Measurements from ENCODE around the gene CLEC18A. TPM values are rescaled to one million over a fixed set of nuclear protein-coding genes. Genes with fewer than 3 reads are reported as not detected.

Gene CLEC18A
- total RNA-seq, 1 donor from 2014 or later, result 0.51 TPM

DNA sequence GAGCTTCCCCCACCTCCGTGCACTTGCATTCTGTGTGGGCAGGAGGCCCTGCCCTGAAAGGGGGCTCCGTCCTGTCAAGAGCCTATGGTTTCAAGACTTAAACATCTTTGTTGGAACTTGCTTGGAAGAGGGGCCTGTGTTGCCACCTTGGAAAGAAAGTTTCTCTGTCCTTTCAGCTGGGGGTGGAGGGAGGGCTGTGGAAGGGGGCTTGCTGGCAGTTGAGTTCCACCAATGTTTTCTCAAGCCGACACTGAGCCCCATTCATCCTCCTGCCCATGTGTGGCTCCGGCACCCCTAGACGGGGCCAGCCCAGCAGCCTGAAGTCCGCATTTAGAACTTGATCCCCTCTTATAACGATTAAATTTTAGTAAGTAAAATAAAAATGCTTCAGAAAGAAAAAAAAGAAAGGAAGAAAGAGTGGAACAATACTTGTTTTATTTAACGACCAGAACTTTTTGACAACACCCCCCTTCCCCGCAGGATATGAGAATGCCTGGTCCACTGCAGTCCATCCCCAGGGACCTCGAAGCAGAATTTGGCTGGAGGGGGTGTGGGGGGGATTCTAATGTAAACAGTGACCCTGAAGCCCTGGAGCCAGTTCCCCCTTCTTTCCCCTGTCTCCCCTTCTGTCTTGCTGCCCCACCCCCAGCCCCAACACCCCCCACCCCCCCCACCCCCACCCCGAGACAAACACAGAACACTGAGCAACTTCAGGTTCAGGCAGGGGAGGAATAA lies 26.9 kb upstream of the CLEC18A start:
- Mint-ChIP-seq H3K36me3 (ENCODE audit: low read depth) (peaks cover 2% of the 10 kb centered on the region), H3K27me3 (no peaks in the 10 kb centered on the region), H3K4me1 (no peaks in the 10 kb centered on the region), H3K4me3 (no peak overlapping the region), H3K9me3 (no peaks in the 10 kb centered on the region), H3K27ac (no peak overlapping the region)
- intact Hi-C loops (cut with micrococcal nuclease), result no loop called here
- DNase-seq, result no peak

DNA sequence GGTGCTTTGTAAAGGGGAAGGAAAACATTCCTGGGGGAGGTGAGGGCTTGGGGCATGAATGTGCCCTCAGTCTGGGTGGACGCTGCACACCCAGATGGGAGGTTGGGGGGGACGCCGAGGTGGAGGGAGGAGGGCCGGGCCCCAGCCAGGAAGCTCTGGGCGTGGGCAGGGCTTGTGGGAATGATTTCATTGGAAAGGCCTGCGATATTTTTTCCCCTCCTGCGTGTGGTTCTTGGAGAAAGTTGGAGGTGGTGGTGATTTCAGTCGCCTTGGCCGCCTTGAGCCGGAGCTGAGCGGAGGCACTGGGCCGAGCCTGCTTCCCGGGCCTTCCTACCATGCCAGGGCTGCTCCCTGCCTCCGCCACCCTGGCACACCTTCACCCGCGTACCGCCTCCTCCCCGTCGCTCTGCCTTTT lies 26.4 kb upstream of the CLEC18A start:
- Mint-ChIP-seq H3K4me1 (no peaks in the 10 kb centered on the region), H3K27ac (no peak overlapping the region), H3K36me3 (ENCODE audit: low read depth) (peaks cover 4% of the 10 kb centered on the region), H3K4me3 (no peak overlapping the region), H3K9me3 (no peaks in the 10 kb centered on the region), H3K27me3 (no peaks in the 10 kb centered on the region)
- intact Hi-C loops (cut with micrococcal nuclease), result no loop called here
- no peak for DNase-seq

DNA sequence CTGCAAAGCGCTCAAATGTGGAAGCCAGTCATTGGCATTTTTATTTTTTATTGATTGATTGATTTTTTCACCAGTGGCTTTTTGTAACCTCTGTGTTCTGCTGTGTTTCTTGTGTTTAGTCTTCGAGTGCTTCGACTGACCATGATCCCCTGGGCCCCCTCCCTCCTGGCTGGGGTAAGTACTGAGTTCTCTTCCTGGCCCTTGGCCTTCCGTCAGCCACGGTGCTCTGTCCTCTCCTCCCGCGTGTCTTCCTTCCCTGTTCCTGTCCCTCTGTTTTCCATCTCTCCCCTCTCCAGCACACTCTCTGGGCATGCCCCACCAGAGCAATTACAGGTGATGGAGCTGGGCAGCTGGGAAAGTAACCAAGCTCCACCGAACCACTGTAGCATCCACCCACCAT lies 25.8 kb upstream of the CLEC18A start:
- Mint-ChIP-seq H3K27me3 (no peaks in the 10 kb centered on the region), H3K27ac (no peak overlapping the region), H3K4me1 (no peaks in the 10 kb centered on the region), H3K9me3 (no peaks in the 10 kb centered on the region), H3K36me3 (ENCODE audit: low read depth) (peaks cover 4% of the 10 kb centered on the region), H3K4me3 (no peak overlapping the region)
- intact Hi-C loops (cut with micrococcal nuclease), result no loop called here
- no peak for DNase-seq

- Mint-ChIP-seq H3K4me3 (no peak overlapping the region), H3K9me3 (no peaks in the 10 kb centered on the region), H3K36me3 (ENCODE audit: low read depth) (peaks cover 4% of the 10 kb centered on the region), H3K27me3 (no peaks in the 10 kb centered on the region), H3K27ac (no peak overlapping the region), H3K4me1 (no peaks in the 10 kb centered on the region)
- intact Hi-C loops (cut with micrococcal nuclease), result no loop called here
- DNase-seq, result no peak
These were observed 24.9 kb upstream of the CLEC18A start for GRCh38 chr16:69926241-69926640.

GRCh38 chr16:69927056-69927757 lies 23.9 kb upstream of the CLEC18A start:
- Mint-ChIP-seq H3K9me3 (no peaks in the 10 kb centered on the region), H3K36me3 (ENCODE audit: low read depth) (peaks cover 8% of the 10 kb centered on the region), H3K27me3 (no peaks in the 10 kb centered on the region), H3K27ac (no peak overlapping the region), H3K4me3 (no peak overlapping the region), H3K4me1 (no peaks in the 10 kb centered on the region)
- no peak for DNase-seq
- intact Hi-C loops (cut with micrococcal nuclease), result no loop called here

DNA sequence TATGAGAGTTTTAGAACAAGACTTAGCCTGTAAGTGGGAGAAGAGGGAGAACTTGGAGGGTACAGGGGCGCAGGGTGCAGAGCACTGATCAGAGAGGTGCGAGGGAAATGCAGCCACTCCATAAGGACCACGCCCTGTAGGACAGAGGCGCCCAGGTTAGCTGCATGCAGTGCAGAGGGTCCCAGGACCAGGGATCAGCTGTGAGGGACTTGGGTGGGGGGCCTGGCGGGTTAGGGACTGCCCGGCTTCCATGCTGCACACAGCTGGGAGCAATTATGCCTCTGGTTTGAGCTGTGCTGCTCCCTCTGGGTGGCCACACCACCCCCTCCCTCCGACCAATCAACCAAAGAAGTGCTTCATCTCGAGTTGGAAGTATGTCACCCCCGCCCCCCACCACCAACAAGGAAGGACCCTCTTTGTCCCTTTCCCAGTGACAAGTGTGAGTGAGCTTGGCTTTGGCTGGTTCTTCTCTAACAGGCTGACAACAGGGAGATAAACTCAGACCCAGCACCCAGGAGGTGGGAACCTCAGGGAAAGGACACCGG lies 22.2 kb upstream of the CLEC18A start:
- Mint-ChIP-seq H3K27me3 (no peaks in the 10 kb centered on the region), H3K36me3 (ENCODE audit: low read depth) (peaks cover 12% of the 10 kb centered on the region), H3K9me3 (no peaks in the 10 kb centered on the region), H3K4me1 (no peaks in the 10 kb centered on the region), H3K4me3 (no peak overlapping the region), H3K27ac (no peak overlapping the region)
- intact Hi-C loops (cut with micrococcal nuclease), result no loop called here
- DNase-seq, result no peak

- H3K27ac Mint-ChIP-seq, result no peak overlapping the region
- H3K36me3 Mint-ChIP-seq (ENCODE audit: low read depth), result peaks cover 12% of the 10 kb centered on the region
- no peak for DNase-seq
- no peaks in the 10 kb centered on the region for H3K27me3 Mint-ChIP-seq
- no peak overlapping the region for H3K4me3 Mint-ChIP-seq
- no peaks in the 10 kb centered on the region for H3K9me3 Mint-ChIP-seq
- no peaks in the 10 kb centered on the region for H3K4me1 Mint-ChIP-seq
- intact Hi-C loops (cut with micrococcal nuclease), result no loop called here
These were observed 21.7 kb upstream of the CLEC18A start for GRCh38 chr16:69929480-69929879.

GRCh38 chr16:69930117-69930776 lies 20.9 kb upstream of the CLEC18A start:
- peaks cover 12% of the 10 kb centered on the region for H3K36me3 Mint-ChIP-seq (ENCODE audit: low read depth)
- no peaks in the 10 kb centered on the region for H3K9me3 Mint-ChIP-seq
- H3K27ac Mint-ChIP-seq, result no peak overlapping the region
- no peaks in the 10 kb centered on the region for H3K27me3 Mint-ChIP-seq
- no peak overlapping the region for H3K4me3 Mint-ChIP-seq
- peak; percentile 85 for DNase-seq
- intact Hi-C loops (cut with micrococcal nuclease), result loop anchor here (1.0 kb wide), 1 partner anchor 134 kb away; no protein-coding TSS in a partner anchor
- no peaks in the 10 kb centered on the region for H3K4me1 Mint-ChIP-seq

- H3K4me1 Mint-ChIP-seq, result no peaks in the 10 kb centered on the region
- no peak overlapping the region for H3K4me3 Mint-ChIP-seq
- no peaks in the 10 kb centered on the region for H3K27me3 Mint-ChIP-seq
- no peak overlapping the region for H3K27ac Mint-ChIP-seq
- no peak for DNase-seq
- peaks cover 17% of the 10 kb centered on the region for H3K36me3 Mint-ChIP-seq (ENCODE audit: low read depth)
- H3K9me3 Mint-ChIP-seq, result no peaks in the 10 kb centered on the region
- intact Hi-C loops (cut with micrococcal nuclease), result no loop called here
These were observed 19.5 kb upstream of the CLEC18A start for GRCh38 chr16:69931631-69932030.

- intact Hi-C loops (cut with micrococcal nuclease), result no loop called here
- no peak overlapping the region for H3K27ac Mint-ChIP-seq
- H3K4me3 Mint-ChIP-seq, result no peak overlapping the region
- H3K4me1 Mint-ChIP-seq, result no peaks in the 10 kb centered on the region
- H3K27me3 Mint-ChIP-seq, result no peaks in the 10 kb centered on the region
- no peak for DNase-seq
- no peaks in the 10 kb centered on the region for H3K9me3 Mint-ChIP-seq
- peaks cover 17% of the 10 kb centered on the region for H3K36me3 Mint-ChIP-seq (ENCODE audit: low read depth)
These were observed 18.9 kb upstream of the CLEC18A start for GRCh38 chr16:69932228-69932627.

- H3K4me1 Mint-ChIP-seq, result no peaks in the 10 kb centered on the region
- peaks cover 20% of the 10 kb centered on the region for H3K36me3 Mint-ChIP-seq (ENCODE audit: low read depth)
- no peaks in the 10 kb centered on the region for H3K27me3 Mint-ChIP-seq
- intact Hi-C loops (cut with micrococcal nuclease), result no loop called here
- H3K27ac Mint-ChIP-seq, result no peak overlapping the region
- no peak overlapping the region for H3K4me3 Mint-ChIP-seq
- no peaks in the 10 kb centered on the region for H3K9me3 Mint-ChIP-seq
- no peak for DNase-seq
These were observed 18.3 kb upstream of the CLEC18A start for GRCh38 chr16:69932691-69933392.

DNA sequence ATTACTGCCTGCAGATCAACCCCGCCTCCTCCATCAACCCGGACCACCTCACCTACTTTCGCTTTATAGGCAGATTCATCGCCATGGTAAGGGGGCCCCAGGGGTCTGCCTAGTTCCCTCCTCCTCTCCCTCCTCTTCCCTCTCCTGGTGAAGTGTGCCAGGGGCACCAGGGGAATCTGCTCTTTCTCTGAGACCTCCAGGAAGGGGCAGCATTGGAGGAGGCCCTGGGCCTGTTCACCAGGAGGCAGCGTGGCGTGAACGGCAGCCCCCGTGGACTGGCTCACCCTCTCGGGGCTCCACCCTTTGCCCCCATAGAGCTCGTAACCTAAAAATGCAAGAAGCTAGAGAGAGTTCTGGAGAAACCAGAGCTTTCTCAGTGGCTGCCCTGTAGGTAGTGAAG lies 17.1 kb upstream of the CLEC18A start:
- Mint-ChIP-seq H3K9me3 (no peaks in the 10 kb centered on the region), H3K27ac (no peak overlapping the region), H3K36me3 (ENCODE audit: low read depth) (peaks cover 28% of the 10 kb centered on the region), H3K4me3 (no peak overlapping the region), H3K27me3 (no peaks in the 10 kb centered on the region), H3K4me1 (no peaks in the 10 kb centered on the region)
- no peak for DNase-seq
- intact Hi-C loops (cut with micrococcal nuclease), result no loop called here

DNA sequence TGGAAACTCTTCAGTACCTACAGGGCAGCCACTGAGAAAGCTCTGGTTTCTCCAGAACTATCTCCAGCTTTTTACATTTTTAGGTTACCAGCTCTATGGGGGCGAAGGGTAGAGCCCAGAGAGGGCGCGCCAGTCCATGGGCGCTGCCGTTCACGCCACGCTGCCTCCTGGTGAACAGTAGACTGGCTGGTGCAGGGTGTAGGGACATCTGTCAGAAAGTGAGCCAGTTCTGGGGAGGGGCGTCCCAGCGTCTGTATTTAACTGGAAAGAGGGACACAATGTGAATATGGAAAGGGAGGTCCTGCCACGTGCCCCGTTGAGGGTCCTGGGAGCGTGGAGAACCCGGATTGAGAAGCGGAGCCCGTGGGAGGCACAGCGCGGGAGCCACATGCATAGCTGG lies 16.4 kb upstream of the CLEC18A start:
- Mint-ChIP-seq H3K36me3 (ENCODE audit: low read depth) (peaks cover 29% of the 10 kb centered on the region), H3K27me3 (no peaks in the 10 kb centered on the region), H3K4me3 (no peak overlapping the region), H3K4me1 (no peaks in the 10 kb centered on the region), H3K9me3 (no peaks in the 10 kb centered on the region), H3K27ac (no peak overlapping the region)
- intact Hi-C loops (cut with micrococcal nuclease), result no loop called here
- no peak for DNase-seq
